ENCODE data around the gene CD300H. TPM values are rescaled to one million over a fixed set of nuclear protein-coding genes. Genes with fewer than 3 reads are reported as not detected.
"Not testable (repeated sequence)": the region's sequence is repeated elsewhere in the genome, so short reads cannot be mapped to it uniquely, and the experiment has no call there.

CD300H gene
- total RNA-seq, 2 experiments from 2014 or later = not detected

GRCh38 chr17:74527081-74527480, 40.2 kb downstream of the CD300H start:
- DNase-seq = no peak
- no peak overlapping the region for H3K4me3 Mint-ChIP-seq
- H3K4me1 Mint-ChIP-seq = no peaks in the 10 kb centered on the region
- H3K36me3 Mint-ChIP-seq (ENCODE audit: low read depth) = no peaks in the 10 kb centered on the region
- H3K27me3 Mint-ChIP-seq = peaks cover 22% of the 10 kb centered on the region
- ChIA-PET CTCF (interaction anchor here (1.0 to 1.7 kb wide), 2 partner anchors 11 to 148 kb away, joined by 3 read pairs; no protein-coding TSS in a partner anchor), POLR2A (no interaction called here)
- no peaks in the 10 kb centered on the region for H3K9me3 Mint-ChIP-seq
- no peak overlapping the region for H3K27ac Mint-ChIP-seq

GRCh38 chr17:74526681-74527080, 40.6 kb downstream of the CD300H start:
- H3K4me3 Mint-ChIP-seq = no peak overlapping the region

GRCh38 chr17:74525781-74526288, 41.5 kb downstream of the CD300H start:
- Mint-ChIP-seq H3K4me1 (peaks cover 9% of the 10 kb centered on the region), H3K36me3 (ENCODE audit: low read depth) (no peaks in the 10 kb centered on the region), H3K9me3 (peaks cover 2% of the 10 kb centered on the region), H3K27ac (no peak overlapping the region), H3K4me3 (no peak overlapping the region), H3K27me3 (peaks cover 13% of the 10 kb centered on the region)
- POLR2A ChIA-PET = no interaction called here
- DNase-seq = no peak
- CTCF ChIA-PET = interaction anchor here (1.1 kb wide), 1 partner anchor 158 kb away, joined by 4 read pairs; the partner anchor contains the start of gene GPR142

More at GRCh38 chr17:74526681-74527080, 40.6 kb downstream of the CD300H start:
- H3K9me3 Mint-ChIP-seq = no peaks in the 10 kb centered on the region
- DNase-seq = no peak
- POLR2A ChIA-PET = no interaction called here
- H3K4me1 Mint-ChIP-seq = peaks cover 2% of the 10 kb centered on the region
- H3K36me3 Mint-ChIP-seq (ENCODE audit: low read depth) = no peaks in the 10 kb centered on the region
- peaks cover 18% of the 10 kb centered on the region for H3K27me3 Mint-ChIP-seq
- CTCF ChIA-PET = interaction anchor here (1.1 to 1.7 kb wide), 2 partner anchors 147 to 159 kb away, joined by 3 to 4 read pairs; partner anchors contain the start of gene GPR142
- no peak overlapping the region for H3K27ac Mint-ChIP-seq

GRCh38 chr17:74525465-74525725, 41.9 kb downstream of the CD300H start:
- Mint-ChIP-seq H3K9me3 (peaks cover 3% of the 10 kb centered on the region), H3K27me3 (peaks cover 11% of the 10 kb centered on the region), H3K4me3 (no peak overlapping the region), H3K27ac (no peak overlapping the region), H3K36me3 (ENCODE audit: low read depth) (no peaks in the 10 kb centered on the region), H3K4me1 (peaks cover 9% of the 10 kb centered on the region)
- ChIA-PET POLR2A (no interaction called here), CTCF (interaction anchor here (1.1 kb wide), 1 partner anchor 158 kb away, joined by 4 read pairs; the partner anchor contains the start of gene GPR142)
- DNase-seq = no peak

GRCh38 chr17:74524653-74525464, 42.5 kb downstream of the CD300H start:
- ChIA-PET POLR2A (no interaction called here), CTCF (no interaction called here)
- Mint-ChIP-seq H3K9me3 (peaks cover 3% of the 10 kb centered on the region), H3K27ac (no peak overlapping the region), H3K27me3 (peaks cover 12% of the 10 kb centered on the region), H3K36me3 (ENCODE audit: low read depth) (no peaks in the 10 kb centered on the region), H3K4me1 (peaks cover 9% of the 10 kb centered on the region), H3K4me3 (no peak overlapping the region)
- DNase-seq = no peak

- CTCF ChIA-PET = interaction anchor here (0.7 kb wide), 1 partner anchor 153 kb away, joined by 3 read pairs; no protein-coding TSS in a partner anchor
- H3K9me3 Mint-ChIP-seq = peaks cover 5% of the 10 kb centered on the region
- no peaks in the 10 kb centered on the region for H3K36me3 Mint-ChIP-seq (ENCODE audit: low read depth)
Observed at GRCh38 chr17:74523308-74523707, 44.0 kb downstream of the CD300H start.

GRCh38 chr17:74522381-74523105, 44.8 kb downstream of the CD300H start:
- no peak for DNase-seq
- H3K27me3 Mint-ChIP-seq = peaks cover 17% of the 10 kb centered on the region
- POLR2A ChIA-PET = no interaction called here
- no peaks in the 10 kb centered on the region for H3K36me3 Mint-ChIP-seq (ENCODE audit: low read depth)
- no peak overlapping the region for H3K27ac Mint-ChIP-seq
- H3K4me1 Mint-ChIP-seq = peaks cover 9% of the 10 kb centered on the region
- peaks cover 5% of the 10 kb centered on the region for H3K9me3 Mint-ChIP-seq
- CTCF ChIA-PET = no interaction called here
- H3K4me3 Mint-ChIP-seq = no peak overlapping the region

More at GRCh38 chr17:74523308-74523707, 44.0 kb downstream of the CD300H start:
- no peak overlapping the region for H3K27ac Mint-ChIP-seq
- H3K4me1 Mint-ChIP-seq = peaks cover 9% of the 10 kb centered on the region
- no peak for DNase-seq
- peaks cover 12% of the 10 kb centered on the region for H3K27me3 Mint-ChIP-seq
- H3K4me3 Mint-ChIP-seq = no peak overlapping the region
- POLR2A ChIA-PET = no interaction called here

- DNase-seq = no peak
- CTCF ChIA-PET = no interaction called here
Observed at GRCh38 chr17:74521701-74522201, 45.6 kb downstream of the CD300H start.

GRCh38 chr17:74520790-74521480, 46.4 kb downstream of the CD300H start:
- Mint-ChIP-seq H3K36me3 (ENCODE audit: low read depth) (no peaks in the 10 kb centered on the region), H3K27me3 (peaks cover 17% of the 10 kb centered on the region), H3K4me3 (no peak overlapping the region), H3K4me1 (peaks cover 9% of the 10 kb centered on the region), H3K27ac (no peak overlapping the region), H3K9me3 (peaks cover 5% of the 10 kb centered on the region)
- ChIA-PET POLR2A (no interaction called here), CTCF (interaction anchor here (0.6 to 1.2 kb wide), 2 partner anchors 79 to 152 kb away, joined by 3 read pairs; no protein-coding TSS in a partner anchor)
- DNase-seq = no peak

More at GRCh38 chr17:74521701-74522201, 45.6 kb downstream of the CD300H start:
- H3K9me3 Mint-ChIP-seq = peaks cover 5% of the 10 kb centered on the region
- peaks cover 17% of the 10 kb centered on the region for H3K27me3 Mint-ChIP-seq
- H3K27ac Mint-ChIP-seq = no peak overlapping the region
- H3K4me3 Mint-ChIP-seq = no peak overlapping the region
- POLR2A ChIA-PET = no interaction called here
- no peaks in the 10 kb centered on the region for H3K36me3 Mint-ChIP-seq (ENCODE audit: low read depth)
- peaks cover 9% of the 10 kb centered on the region for H3K4me1 Mint-ChIP-seq

GRCh38 chr17:74520016-74520434, 47.3 kb downstream of the CD300H start:
- no peak for DNase-seq
- Mint-ChIP-seq H3K36me3 (ENCODE audit: low read depth) (no peaks in the 10 kb centered on the region), H3K27ac (no peak overlapping the region), H3K9me3 (peaks cover 8% of the 10 kb centered on the region), H3K4me1 (peaks cover 9% of the 10 kb centered on the region), H3K4me3 (no peak overlapping the region), H3K27me3 (peaks cover 17% of the 10 kb centered on the region)
- CTCF ChIA-PET = interaction anchor here (0.6 kb wide), 1 partner anchor 192 kb away, joined by 7 read pairs; no protein-coding TSS in a partner anchor
- POLR2A ChIA-PET = no interaction called here

- H3K36me3 Mint-ChIP-seq (ENCODE audit: low read depth) = peaks cover 11% of the 10 kb centered on the region
- H3K9me3 Mint-ChIP-seq = peaks cover 21% of the 10 kb centered on the region
- POLR2A ChIA-PET, H3K27ac Mint-ChIP-seq, CTCF ChIA-PET, H3K4me3 Mint-ChIP-seq, DNase-seq: not testable (repeated sequence)
- peaks cover 26% of the 10 kb centered on the region for H3K27me3 Mint-ChIP-seq
- peaks cover 18% of the 10 kb centered on the region for H3K4me1 Mint-ChIP-seq
Observed at GRCh38 chr17:74518413-74518981, 48.8 kb downstream of the CD300H start.

- ChIA-PET POLR2A (no interaction called here), CTCF (no interaction called here)
- H3K4me3 Mint-ChIP-seq = no peak overlapping the region
- no peak for DNase-seq
- peaks cover 26% of the 10 kb centered on the region for H3K27me3 Mint-ChIP-seq
- H3K27ac Mint-ChIP-seq = no peak overlapping the region
- H3K4me1 Mint-ChIP-seq = peaks cover 17% of the 10 kb centered on the region
- H3K36me3 Mint-ChIP-seq (ENCODE audit: low read depth) = peaks cover 11% of the 10 kb centered on the region
- peaks cover 21% of the 10 kb centered on the region for H3K9me3 Mint-ChIP-seq
Observed at GRCh38 chr17:74516561-74517328, 50.6 kb downstream of the CD300H start.
